ENCODE measurements around the gene NTN5.

GRCh38 chr19:48702701-48703100 is 29.9 kb upstream of the NTN5 start:
- no peak for TF ChIP-seq CTCF (IDR thresholded peaks at IDR 0.05)
- TF ChIP-seq POLR2A (IDR thresholded peaks at IDR 0.05) = no peak
